ENCODE results near the gene MINK1.
"Not testable (repeated sequence)": the region's sequence is repeated elsewhere in the genome, so short reads cannot be mapped to it uniquely, and the experiment has no call there.

The MINK1 gene

DNA sequence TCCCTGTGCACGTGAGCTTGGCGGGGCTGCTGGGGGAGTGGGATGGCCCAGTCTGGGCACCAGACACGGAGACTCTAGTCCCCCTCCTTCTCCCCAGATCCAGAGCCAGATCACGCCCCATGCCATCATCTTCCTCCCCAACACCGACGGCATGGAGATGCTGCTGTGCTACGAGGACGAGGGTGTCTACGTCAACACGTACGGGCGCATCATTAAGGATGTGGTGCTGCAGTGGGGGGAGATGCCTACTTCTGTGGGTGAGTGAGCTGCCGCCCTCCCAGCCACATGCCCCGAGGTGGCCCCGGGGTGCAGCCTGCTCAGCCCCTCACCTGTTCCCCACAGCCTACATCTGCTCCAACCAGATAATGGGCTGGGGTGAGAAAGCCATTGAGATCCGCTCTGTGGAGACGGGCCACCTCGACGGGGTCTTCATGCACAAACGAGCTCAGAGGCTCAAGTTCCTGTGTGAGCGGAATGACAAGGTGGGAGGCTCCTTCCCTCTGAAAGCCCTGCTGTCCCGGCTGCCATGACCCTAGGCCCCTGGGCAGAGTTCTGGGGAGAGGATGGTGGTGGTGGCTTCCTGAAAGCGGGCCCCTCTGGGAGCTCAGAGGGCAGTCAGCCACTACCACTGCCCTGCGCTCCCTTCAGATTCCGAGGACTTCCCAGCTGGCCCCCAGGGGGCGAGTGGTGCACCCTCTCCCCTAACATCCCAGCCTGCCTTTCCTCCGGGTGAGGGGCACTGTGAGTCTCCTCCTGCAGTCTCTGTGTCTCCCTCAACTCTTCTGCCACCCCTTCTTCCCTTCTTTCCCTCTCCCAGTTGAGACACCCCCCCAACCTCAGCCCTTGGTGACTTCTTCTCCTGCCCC, 63.4 kb downstream of the MINK1 start:
- in situ Hi-C loops (cut with MboI; ENCODE audit: low sequenced_read_pairs) = loop anchor here (25.0 kb wide), 1 partner anchor 334 kb away; the partner anchor contains the start of genes GGT6 and MYBBP1A

DNA sequence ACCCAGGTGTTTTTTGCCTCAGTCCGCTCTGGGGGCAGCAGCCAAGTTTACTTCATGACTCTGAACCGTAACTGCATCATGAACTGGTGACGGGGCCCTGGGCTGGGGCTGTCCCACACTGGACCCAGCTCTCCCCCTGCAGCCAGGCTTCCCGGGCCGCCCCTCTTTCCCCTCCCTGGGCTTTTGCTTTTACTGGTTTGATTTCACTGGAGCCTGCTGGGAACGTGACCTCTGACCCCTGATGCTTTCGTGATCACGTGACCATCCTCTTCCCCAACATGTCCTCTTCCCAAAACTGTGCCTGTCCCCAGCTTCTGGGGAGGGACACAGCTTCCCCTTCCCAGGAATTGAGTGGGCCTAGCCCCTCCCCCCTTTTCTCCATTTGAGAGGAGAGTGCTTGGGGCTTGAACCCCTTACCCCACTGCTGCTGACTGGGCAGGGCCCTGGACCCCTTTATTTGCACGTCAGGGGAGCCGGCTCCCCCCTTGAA, 64.1 kb downstream of the MINK1 start:
- in situ Hi-C loops (cut with MboI; ENCODE audit: low sequenced_read_pairs) = loop anchor here (25.0 kb wide), 1 partner anchor 335 kb away; the partner anchor contains the start of genes GGT6 and MYBBP1A

DNA sequence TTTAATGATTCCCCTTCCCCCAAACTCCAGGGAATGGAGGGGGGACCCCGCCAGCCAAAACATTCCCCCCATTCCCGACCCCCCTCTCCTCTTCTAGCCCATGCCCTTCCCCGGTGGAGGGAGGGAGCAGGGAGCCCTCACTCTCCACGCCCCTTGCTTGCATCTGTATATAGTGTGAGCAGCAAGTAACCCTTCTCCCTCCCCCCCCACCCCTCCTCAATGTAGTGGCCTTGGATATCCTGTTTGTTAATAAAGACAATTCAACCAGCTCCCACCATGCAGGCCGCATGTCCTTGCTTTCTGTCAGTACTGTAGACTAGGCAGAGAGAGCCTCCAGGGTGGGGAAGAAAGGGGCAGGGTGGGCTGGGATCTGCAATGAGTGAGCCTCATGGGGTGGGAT, 64.6 kb downstream of the MINK1 start:
- in situ Hi-C loops (cut with MboI; ENCODE audit: low sequenced_read_pairs) = loop anchor here (25.0 kb wide), 1 partner anchor 335 kb away; the partner anchor contains the start of genes GGT6 and MYBBP1A

DNA sequence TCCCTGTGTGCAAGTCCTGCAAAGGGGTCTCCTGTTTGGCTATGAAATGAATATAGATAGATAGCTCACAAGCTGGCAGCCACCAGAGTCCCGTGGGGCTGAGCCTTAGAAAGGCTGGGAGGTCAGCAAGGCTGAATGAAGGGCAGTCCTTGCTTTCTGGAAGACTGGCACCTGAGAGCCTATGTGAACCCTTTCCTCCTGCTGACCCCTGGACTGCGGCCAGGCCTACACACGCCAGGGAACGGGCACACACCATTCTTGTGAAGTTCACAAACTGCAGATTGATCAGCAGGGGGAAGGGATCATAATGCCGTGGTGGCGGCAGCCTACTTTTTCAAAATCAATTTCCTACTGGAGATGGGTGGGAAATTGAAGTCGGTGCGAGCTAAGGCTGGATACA, 65.2 kb downstream of the MINK1 start:
- in situ Hi-C loops (cut with MboI; ENCODE audit: low sequenced_read_pairs) = loop anchor here (25.0 kb wide), 1 partner anchor 336 kb away; the partner anchor contains the start of genes GGT6 and MYBBP1A

DNA sequence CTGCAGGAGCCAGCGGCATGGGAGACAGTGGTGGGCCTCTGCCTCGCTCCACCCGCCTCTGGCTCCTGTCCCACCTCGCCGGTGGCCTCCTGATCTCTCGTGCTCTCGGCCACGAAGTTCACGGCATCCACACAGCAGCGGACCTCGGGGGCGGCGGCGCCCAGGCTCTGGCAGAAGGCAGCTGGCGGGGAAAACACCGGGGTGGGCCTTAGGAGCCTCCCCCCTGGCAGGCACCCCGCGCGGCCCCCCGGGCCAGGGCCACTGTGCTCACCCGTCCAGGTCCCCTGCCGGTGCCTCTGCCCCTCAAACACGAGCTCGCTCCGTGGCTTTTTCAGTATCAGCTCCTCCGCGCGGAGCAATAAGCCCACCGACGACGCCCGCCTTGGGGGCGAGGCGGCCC, 65.8 kb downstream of the MINK1 start:
- in situ Hi-C loops (cut with MboI; ENCODE audit: low sequenced_read_pairs) = loop anchor here (25.0 kb wide), 1 partner anchor 337 kb away; the partner anchor contains the start of genes GGT6 and MYBBP1A

DNA sequence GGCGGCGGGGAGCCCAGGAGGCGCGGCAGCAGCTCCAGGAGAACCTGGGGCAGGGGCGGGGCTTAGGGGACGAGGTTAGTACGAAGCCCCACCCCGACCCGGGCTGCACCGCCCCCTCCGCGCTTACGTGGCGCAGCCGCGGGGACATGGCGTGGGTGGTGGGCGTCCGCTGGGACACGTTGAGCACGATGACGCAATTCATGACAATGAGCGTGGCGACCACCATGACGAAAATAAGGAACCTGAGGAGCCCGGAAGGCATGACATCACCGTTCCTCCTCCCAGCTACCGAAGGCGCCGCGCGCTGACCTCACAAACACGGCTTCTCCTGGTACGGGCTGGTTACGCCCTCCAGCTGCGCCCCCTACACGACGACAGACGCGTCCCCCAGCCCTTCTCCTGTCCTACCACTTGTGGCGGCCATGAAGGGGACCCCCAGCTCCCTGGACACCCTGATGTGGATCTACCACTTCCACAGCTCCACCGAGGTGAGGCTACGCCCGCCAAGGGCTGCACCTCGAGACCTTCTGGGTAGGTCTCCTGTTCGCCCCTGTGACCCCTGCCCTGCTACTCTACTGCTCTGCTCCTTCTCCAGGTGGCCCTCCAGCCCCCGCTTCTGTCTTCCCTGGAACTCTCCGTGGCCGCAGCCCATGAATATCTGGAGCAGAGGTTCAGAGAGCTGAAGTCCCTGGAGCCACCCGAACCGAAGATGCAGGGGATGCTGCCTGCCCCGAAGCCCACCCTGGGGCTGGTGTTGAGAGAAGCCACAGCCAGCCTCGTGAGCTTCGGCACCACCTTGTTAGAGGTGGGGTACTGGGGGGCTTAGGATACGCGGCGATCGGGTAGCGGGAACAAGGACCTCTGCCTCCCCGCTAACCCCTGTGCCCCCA, 66.4 kb downstream of the MINK1 start, which contains the start of gene C17orf107:
C17orf107 (plus strand) TSS at position 196 of the 890 bp plus-strand sequence; CDS start at position 423, 227 bp downstream.
- in situ Hi-C loops (cut with MboI; ENCODE audit: low sequenced_read_pairs) = loop anchor here (25.0 kb wide), 1 partner anchor 337 kb away; the partner anchor contains the start of genes GGT6 and MYBBP1A

DNA sequence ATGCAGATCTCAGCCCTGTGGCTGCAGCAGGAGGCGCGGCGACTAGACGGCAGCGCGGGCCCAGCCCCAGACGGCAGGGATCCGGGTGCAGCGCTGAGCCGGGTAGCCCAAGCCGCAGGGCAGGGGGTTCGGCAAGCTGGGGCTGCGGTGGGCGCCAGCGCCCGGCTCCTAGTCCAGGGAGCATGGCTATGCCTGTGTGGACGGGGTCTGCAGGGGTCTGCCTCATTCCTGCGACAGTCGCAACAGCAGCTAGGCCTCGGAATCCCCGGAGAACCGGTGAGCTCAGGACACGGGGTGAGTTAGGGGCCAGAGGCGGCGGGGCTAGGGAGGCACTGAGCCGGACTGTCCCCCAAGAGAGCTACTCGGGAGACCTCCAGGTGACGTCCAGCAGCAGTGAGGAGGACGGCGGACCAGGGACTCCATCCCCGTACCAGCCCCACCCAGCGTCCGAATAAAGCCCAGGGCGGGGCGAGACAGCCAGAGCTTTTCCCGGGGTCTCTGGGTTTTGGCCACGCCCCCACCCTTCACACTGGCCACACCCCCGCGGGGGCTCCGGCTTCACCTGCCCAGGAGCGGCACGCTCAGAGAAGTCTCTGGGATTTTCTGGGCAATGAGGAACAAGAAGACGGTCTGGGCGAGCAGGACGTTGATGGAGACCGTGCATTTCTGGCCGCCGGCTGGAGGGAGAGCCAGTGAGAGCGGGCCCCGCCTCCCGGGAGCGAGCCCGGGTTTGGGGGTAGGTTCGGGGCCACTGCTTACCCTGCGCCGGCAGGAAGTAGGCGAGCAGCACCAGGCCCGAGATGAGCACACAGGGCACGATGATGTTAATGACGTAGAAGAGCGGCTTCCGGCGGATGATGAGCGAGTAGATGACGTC, 67.3 kb downstream of the MINK1 start:
- in situ Hi-C loops (cut with MboI; ENCODE audit: low sequenced_read_pairs) = no loop called here

DNA sequence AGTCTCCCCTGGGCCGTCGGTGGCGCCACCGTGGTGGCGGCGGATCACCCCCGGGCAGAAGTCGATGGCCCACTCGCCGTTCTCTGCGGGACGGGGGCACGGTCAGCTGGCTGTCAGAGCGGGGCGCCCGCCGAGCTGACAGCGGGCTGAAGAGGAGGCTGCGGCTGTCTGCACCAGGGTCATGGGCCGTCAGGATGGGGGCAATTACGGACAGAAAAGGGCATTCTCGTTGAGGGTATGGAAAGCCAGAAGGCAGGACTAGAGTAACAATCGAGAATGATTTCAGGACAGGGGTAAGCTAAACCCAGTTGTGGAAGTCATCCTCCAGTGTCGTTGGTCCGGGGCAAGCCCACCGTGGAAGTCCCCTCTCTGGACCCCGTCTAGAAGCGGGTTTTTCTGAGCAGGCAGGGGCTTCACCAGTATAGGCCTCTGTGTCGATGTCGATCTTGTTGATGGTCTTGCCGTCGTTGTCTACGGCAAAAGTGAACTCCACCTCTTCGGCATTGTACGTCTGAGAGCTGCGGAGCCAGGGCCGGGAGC, 68.0 kb downstream of the MINK1 start:
- in situ Hi-C loops (cut with MboI; ENCODE audit: low sequenced_read_pairs) = no loop called here

DNA sequence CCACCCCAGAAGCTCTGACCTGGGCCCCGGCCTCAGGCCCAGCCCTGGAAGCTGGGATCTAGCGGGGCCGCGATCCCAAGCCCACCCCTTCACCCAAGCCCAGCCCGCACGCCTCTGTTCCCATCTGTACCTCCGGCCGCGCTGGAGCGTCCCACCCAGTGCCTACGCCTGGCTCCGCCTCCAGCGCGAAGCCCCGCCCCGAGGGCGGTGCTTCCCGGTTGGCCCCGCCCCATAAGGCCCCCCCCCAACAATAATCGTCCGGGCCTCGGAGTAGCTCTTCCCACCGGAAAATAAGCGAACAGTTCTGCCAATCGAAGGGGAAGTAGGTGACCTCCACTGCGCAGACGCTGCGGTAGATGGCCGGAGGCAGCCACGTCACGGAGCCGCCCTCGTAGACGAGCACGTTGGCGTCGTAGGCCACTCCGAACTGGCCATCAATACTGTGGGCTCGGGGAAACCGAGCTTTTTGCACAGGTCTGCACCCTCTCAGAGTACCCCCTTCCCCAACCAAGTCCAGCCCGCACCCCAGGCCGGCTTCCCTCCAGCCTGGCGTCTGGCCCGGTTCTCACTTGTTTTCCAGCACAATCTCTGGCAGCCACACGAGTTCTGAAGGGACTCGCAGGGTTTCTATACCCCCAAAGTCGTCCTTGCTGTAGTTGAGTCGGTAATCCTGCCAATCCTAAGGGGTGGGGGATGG, 68.7 kb downstream of the MINK1 start:
- in situ Hi-C loops (cut with MboI; ENCODE audit: low sequenced_read_pairs) = no loop called here

DNA sequence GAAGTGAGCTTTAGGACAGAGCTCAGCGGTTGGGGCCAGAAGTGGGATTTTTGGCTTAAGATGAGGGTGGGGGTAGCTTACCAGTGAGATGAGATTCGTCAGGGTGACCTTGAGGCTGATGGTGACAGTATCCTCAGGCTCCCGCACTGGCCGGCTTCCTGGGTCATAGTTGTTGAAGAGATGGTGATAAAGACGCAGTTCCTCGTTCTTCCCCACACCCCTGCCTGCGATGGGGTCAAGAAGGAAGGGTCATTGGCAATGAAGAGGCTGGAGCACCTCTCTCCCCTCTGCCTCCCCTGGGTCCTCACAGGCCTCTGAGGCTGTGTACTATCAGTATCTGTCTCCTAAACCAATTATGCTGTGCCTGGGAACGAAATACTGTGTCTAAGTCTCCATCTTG, 69.4 kb downstream of the MINK1 start:
- in situ Hi-C loops (cut with MboI; ENCODE audit: low sequenced_read_pairs) = no loop called here

DNA sequence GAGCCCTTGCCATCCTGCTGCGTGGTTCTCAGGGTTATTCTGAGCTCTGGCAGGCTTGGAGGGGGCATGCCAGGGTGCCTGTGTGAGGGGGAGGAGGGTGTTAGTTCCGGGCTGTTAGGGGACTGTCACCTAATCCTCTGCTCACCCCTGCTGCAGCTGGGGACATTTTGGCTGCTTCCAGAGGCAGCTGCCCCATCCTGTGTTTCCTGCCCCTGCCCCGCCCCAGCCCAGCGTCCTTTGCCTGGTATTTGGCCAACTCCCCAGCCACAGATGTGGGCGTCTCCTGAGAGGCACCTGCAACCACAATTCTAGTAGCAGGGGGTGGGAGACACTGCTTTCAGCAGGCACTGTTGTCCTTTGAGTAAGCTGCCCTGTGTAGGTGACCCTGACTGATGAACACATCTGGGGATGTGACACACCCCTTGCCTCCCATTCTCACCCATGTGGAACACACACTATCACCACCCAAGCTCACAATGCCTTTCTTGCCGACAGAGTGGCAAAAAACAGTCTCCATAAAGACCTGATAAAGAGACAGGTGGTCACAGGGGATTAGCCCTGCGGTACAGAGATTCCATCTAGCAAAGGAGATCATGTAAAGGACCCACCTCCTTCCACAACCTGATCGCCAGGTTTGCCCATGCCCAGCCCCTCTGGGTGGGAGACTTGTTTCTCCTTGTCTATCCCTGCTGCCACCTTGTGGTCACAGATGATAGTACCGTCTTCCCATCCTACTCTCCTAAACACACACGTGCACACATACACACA, 70.1 kb downstream of the MINK1 start, which contains the start of gene CHRNE:
CHRNE (minus strand) TSS at position 48 of the 768 bp plus-strand sequence; CDS start at position 13, 35 bp downstream.
- in situ Hi-C loops (cut with MboI; ENCODE audit: low sequenced_read_pairs) = no loop called here

DNA sequence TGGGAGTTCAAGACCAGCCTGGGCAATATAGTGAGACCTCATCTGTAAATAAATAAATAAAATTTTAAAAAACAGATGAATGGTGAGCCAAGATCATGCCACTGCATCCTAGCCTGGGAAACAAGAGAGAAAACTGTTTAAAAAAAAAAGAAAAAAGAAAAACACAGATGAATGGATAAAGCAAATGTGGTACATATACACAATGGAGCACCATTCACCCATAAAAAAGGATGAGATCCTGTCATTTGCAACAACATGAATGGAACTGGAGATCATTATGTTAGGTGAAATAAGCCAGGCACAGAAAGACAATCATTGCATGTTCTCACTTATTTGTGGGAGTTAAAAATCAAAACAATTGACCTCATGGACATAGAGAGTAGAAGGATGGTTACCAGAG, 73.5 kb downstream of the MINK1 start:
- in situ Hi-C loops (cut with MboI; ENCODE audit: low sequenced_read_pairs) = not testable (repeated sequence)

DNA sequence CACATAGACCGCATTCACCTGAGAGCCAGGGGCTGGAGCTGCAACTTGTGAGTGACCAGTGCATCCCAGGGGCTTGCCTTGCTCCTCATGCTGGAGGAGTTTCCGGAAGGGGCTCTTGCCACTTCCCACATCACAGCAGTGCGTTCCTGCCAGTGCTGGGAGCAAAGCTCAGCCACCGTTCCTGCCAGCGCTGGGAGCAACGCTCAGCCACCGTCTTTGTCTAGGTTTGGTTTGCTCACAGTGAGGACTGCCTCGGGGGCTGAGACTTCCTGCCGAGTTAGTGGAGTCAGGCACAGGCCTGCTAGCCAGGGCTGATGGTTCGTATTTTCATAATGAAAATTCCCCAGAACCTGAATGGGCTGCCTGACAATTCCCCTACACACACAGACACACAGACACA, 75.2 kb downstream of the MINK1 start:
- in situ Hi-C loops (cut with MboI; ENCODE audit: low sequenced_read_pairs) = no loop called here

DNA sequence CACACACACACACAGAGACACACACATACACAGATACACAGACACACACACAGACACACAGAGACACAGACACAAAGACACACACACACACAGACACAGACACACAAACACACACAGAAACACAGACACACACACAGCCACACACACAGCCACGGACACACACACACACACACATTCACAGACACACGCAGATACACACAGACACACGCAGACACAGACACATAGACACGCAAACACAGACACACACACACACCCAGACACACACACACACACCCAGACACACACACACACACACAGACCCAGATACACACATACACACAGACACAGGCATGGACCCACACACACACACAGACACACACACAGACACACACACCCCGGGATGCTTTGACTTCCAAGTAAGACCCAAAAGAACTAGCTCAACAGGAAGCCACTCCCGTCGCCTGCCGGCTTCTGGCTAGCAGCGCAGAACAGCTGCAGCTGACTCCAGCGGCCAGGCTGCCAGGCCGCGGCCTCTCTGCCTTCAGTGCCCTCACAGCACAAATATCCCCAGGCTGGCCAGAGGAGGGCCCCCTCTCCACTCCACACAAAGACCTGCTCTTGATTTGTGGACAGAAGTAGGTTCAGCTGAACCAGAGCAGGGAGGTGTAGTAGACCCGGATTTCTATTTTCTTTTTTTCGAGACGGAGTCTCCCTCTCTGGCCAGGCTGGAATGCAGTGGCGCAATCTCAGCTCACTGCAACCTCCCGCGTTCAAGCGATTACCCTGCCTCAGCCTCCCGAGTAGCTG, 75.8 kb downstream of the MINK1 start:
- in situ Hi-C loops (cut with MboI; ENCODE audit: low sequenced_read_pairs) = no loop called here

DNA sequence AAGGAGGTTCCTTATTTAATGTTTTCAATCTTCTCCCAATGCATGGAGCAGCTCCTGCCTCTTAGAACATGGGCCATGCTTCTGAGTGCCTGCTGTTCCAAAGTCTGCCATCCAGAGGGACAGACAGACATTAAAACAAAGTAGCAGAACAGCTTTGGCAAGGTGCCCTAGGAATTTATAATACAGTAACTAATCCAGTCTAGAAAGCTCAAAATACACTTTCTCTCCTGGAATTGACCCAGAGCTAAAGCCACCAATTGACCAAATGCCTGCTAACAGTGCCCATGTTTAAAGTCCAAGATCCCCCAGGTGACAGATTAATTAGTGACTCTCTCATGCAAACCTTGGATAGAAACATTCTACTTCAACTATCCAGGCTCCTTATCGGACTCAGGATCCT, 80.9 kb downstream of the MINK1 start:
- in situ Hi-C loops (cut with MboI; ENCODE audit: low sequenced_read_pairs) = no loop called here

DNA sequence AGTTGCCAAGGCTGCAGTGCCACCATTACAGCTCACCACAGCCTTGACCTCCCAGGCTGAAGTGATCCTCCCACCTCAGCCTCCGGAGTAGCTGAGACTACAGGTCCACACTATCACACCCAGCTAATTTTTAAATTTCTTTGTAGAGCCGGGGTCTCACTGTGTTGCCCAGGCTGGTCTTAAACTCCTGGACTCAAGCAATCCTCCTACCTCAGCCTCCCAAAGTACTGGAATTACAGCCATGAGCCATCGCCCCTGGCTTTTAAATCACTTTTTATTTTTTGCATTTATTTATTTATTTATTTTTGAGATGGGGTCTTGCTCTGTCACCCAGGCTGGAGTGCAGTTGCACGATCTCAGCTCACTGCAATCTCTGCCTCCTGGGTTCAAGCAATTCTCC, 81.4 kb downstream of the MINK1 start:
- in situ Hi-C loops (cut with MboI; ENCODE audit: low sequenced_read_pairs) = not testable (repeated sequence)

DNA sequence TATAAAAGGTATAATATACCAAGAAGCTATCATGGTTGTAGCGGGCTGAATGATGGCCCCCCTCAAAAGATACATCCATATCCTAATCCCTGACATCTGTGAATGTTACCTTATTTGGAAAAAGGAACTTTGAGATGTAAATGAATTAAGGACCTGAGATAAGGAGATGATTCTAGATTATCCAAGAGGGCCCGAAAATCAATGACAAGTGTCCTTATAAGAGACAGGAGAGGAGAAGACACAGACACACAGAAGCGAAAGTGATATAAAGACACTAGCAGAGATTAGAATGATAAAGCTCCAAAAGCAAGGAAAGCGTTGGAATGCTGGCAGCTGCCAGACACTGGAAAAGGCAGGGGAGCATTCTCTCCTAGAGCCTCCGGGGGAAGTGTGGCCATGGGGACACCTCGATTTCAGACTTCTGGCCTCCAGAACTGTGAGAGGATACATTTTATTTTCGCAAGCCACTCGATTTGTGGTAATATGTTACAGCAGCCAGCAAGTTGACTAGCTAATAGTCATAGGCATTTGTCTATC, 86.4 kb downstream of the MINK1 start:
- in situ Hi-C loops (cut with MboI; ENCODE audit: low sequenced_read_pairs) = no loop called here
